Mesenchymal stem cell (in vitro differentiated cells and primary cell): Measurements from ENCODE around the gene CCSER1.
"Not testable (repeated sequence)": the region's sequence is repeated elsewhere in the genome, so short reads cannot be mapped to it uniquely, and the experiment has no call there.

Experiments used
- DNase-seq: peaks from one replicate; pipeline ENCODE4 v3.0.0-alpha.2; 2013
- H2AFZ ChIP-seq: one replicate; pipeline ENCODE4 v1.6.1; 2013; ENCODE audit warnings: low read depth, mild to moderate bottlenecking, control low read depth, inconsistent platforms, low read length, moderate library complexity
- H2AK5ac ChIP-seq: 2 replicates; pipeline ENCODE4 v1.6.1; 2013; ENCODE audit warnings: low read length, moderate library complexity, mild to moderate bottlenecking, inconsistent platforms; ENCODE audit not compliant: severe bottlenecking
- H2BK120ac ChIP-seq: one replicate; pipeline ENCODE4 v1.6.1; 2013; ENCODE audit warnings: low read depth, mild to moderate bottlenecking, inconsistent platforms, low read length, moderate library complexity
- H2BK12ac ChIP-seq, 2 experiments: one replicate each; pipeline ENCODE4 v1.6.1; 2013; ENCODE audit warnings: inconsistent platforms in 2 of 2, low read length in 2 of 2, mild to moderate bottlenecking in 2 of 2, moderate library complexity in 2 of 2, control low read depth in 1 of 2
- H2BK15ac ChIP-seq: one replicate; pipeline ENCODE4 v1.6.1; 2013; ENCODE audit warnings: mild to moderate bottlenecking, low read depth, inconsistent platforms; ENCODE audit not compliant: poor library complexity, severe bottlenecking
- H2BK5ac ChIP-seq: 2 replicates; pipeline ENCODE4 v1.6.1; 2013; ENCODE audit warnings: low read depth, mild to moderate bottlenecking, low read length, control low read depth, inconsistent platforms; ENCODE audit not compliant: poor library complexity, severe bottlenecking
- H3K14ac ChIP-seq, 2 experiments: one replicate each; pipeline ENCODE4 v1.6.1; 2013; ENCODE audit warnings: inconsistent platforms in 2 of 2, low read length in 2 of 2, control low read depth in 1 of 2, mild to moderate bottlenecking in 1 of 2, moderate library complexity in 1 of 2
- H3K18ac ChIP-seq, 2 experiments: one replicate each; pipeline ENCODE4 v1.6.1; 2013; ENCODE audit warnings: inconsistent platforms in 2 of 2, low read length in 2 of 2, control low read depth in 1 of 2, low read depth in 1 of 2, mild to moderate bottlenecking in 1 of 2
- H3K23ac ChIP-seq, 2 experiments: one replicate each; pipeline ENCODE4 v1.6.1; 2013; ENCODE audit warnings: inconsistent platforms in 2 of 2, low read length in 2 of 2, mild to moderate bottlenecking in 2 of 2, moderate library complexity in 2 of 2, control low read depth in 1 of 2
- H3K27ac ChIP-seq: 2 replicates; pipeline ENCODE4 v1.5.1; 2013; ENCODE audit warnings: mild to moderate bottlenecking, moderate library complexity, low read length, control low read depth, inconsistent platforms; ENCODE audit not compliant: poor library complexity, severe bottlenecking
- H3K27me3 ChIP-seq, 2 experiments: 2 replicates each; pipeline versions ENCODE4 v1.6.1 to v1.7.0; 2013; ENCODE audit warnings: low read length in 2 of 2, mild to moderate bottlenecking in 2 of 2, moderate library complexity in 2 of 2, control low read depth in 1 of 2, inconsistent platforms in 1 of 2; ENCODE audit not compliant: control insufficient read depth in 1 of 2, insufficient read depth in 1 of 2
- H3K36me3 ChIP-seq, 2 experiments: 2 replicates each; pipeline versions ENCODE4 v1.6.1 to v1.7.0; 2013; ENCODE audit warnings: low read length in 2 of 2, control low read depth in 1 of 2, inconsistent platforms in 1 of 2, low read depth in 1 of 2, mild to moderate bottlenecking in 1 of 2; ENCODE audit not compliant: insufficient read depth in 2 of 2, control insufficient read depth in 1 of 2
- H3K4ac ChIP-seq, 2 experiments: one replicate each; pipeline ENCODE4 v1.6.1; 2013; ENCODE audit warnings: inconsistent platforms in 2 of 2, low read length in 2 of 2, mild to moderate bottlenecking in 2 of 2, moderate library complexity in 2 of 2, control low read depth in 1 of 2, low read depth in 1 of 2
- H3K4me1 ChIP-seq: 2 replicates; pipeline ENCODE4 v1.6.1; 2013; ENCODE audit warnings: low read depth, low read length, control low read depth; ENCODE audit not compliant: control insufficient read depth, insufficient read depth
- H3K4me2 ChIP-seq: 2 replicates; pipeline ENCODE4 v1.6.1; 2013; ENCODE audit warnings: low read length, mild to moderate bottlenecking, inconsistent platforms; ENCODE audit not compliant: poor library complexity, severe bottlenecking
- H3K4me3 ChIP-seq, 2 experiments: 2 replicates each; pipeline versions ENCODE4 v1.5.1 to v1.7.0; 2013; ENCODE audit warnings: low read length in 2 of 2, mild to moderate bottlenecking in 2 of 2, control low read depth in 1 of 2, low read depth in 1 of 2; ENCODE audit not compliant: insufficient read depth in 1 of 2
- H3K79me1 ChIP-seq: replicated peaks from 2 replicates; pipeline ENCODE4 v1.6.1; 2013; ENCODE audit warnings: mild to moderate bottlenecking, control low read depth, low read length, inconsistent platforms; ENCODE audit not compliant: poor library complexity, severe bottlenecking
- H3K9ac ChIP-seq: 2 replicates; pipeline ENCODE4 v1.7.0; 2013; ENCODE audit warnings: mild to moderate bottlenecking, low read length, moderate library complexity
- H3K9me3 ChIP-seq: 2 replicates; pipeline ENCODE4 v1.7.0; 2013; ENCODE audit warnings: mild to moderate bottlenecking, low read length; ENCODE audit not compliant: control insufficient read depth
- H4K8ac ChIP-seq: one replicate; pipeline ENCODE4 v1.6.1; 2013; ENCODE audit warnings: inconsistent platforms, mild to moderate bottlenecking, low read length, moderate library complexity
- H4K91ac ChIP-seq: one replicate; pipeline ENCODE4 v1.6.1; 2013; ENCODE audit warnings: mild to moderate bottlenecking, low read length, inconsistent platforms
- WGBS: methylation state at CpG from one replicate; pipeline ENCODE4 v1.1.7; 2013; ENCODE audit warnings: mixed read lengths; 5-methylcytosine and 5-hydroxymethylcytosine counted together

CCSER1 gene

GRCh38 chr4:91326167-91326566 is 1199.0 kb downstream of the CCSER1 start:
- DNase-seq, H3K23ac ChIP-seq, H4K91ac ChIP-seq, H3K4me2 ChIP-seq, H3K27me3 ChIP-seq, H3K14ac ChIP-seq, H3K27ac ChIP-seq, H4K8ac ChIP-seq, H3K18ac ChIP-seq, H3K36me3 ChIP-seq, H3K9ac ChIP-seq, H2AK5ac ChIP-seq, H2AFZ ChIP-seq, H2BK12ac ChIP-seq, H3K79me1 ChIP-seq, H3K4me3 ChIP-seq, H2BK120ac ChIP-seq, H3K4me1 ChIP-seq, H2BK15ac ChIP-seq, H3K4ac ChIP-seq, H2BK5ac ChIP-seq: not testable (repeated sequence)
- 86% methylated on average over 2 of the region's 2 CpGs for WGBS
- H3K9me3 ChIP-seq: peaks cover 20% of the 10 kb centered on the region

DNA sequence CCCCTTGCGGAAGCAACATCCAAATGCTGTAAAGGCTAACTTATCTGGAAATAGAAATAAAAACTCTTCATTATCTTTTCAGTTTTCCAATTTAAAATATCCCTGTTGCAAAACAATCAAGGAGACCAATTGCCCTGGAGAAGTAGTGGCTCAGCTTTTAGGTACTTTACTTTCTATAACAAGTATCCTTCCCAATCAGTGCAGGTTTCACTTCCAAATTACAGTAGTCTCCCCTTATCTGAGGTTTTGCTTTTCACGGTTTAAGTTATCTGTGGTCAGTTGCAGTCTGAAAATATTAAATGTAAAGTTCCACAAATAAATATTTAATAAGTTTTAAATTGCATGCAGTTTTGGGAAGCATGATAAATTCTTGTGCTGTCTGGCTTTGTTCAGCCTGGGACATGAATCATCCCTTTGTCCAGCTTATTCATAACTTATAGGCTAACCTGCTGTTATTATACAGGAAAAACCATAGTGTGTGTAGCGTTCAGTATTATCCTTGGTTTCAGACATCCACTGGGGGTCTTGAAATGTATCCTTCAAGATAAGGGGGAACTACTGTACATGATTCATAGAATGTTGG is 1203.5 kb downstream of the CCSER1 start:
- WGBS: 96% methylated on average over 2 of the region's 3 CpGs
- H3K36me3 ChIP-seq: no peaks in the 10 kb centered on the region

DNA sequence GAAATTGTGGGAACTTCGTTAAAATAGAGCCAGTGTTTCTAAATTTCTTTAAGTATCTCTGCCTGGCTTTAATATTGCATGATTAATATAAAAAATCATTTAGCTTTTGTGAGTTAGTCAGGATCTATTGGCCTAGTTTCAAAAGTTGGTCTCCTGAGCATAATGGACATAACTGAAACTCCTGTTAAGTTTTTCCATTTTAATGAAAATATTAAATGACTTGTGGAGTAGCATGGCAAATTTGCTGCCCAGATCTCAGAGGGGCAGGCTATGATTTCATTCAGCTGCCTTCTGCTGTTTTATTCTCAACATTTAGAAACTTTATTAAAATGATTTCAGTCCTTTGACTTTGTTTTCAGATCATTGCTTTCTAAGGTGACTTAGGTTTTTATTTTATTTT is 1213.6 kb downstream of the CCSER1 start:
- Histone ChIP-seq H2BK5ac (no peak overlapping the region), H2AK5ac (no peak overlapping the region), H3K9ac (no peak overlapping the region), H4K91ac (no peak overlapping the region), H2AFZ (no peak overlapping the region), H3K4me3 (no peak overlapping the region), H3K4me1 (no peaks in the 10 kb centered on the region), H3K14ac (no peak overlapping the region), H3K4me2 (no peak overlapping the region), H3K23ac (no peak overlapping the region), H2BK120ac (no peak overlapping the region), H3K27me3 (no peaks in the 10 kb centered on the region), H3K4ac (no peak overlapping the region), H3K9me3 (no peaks in the 10 kb centered on the region), H4K8ac (no peak overlapping the region), H3K27ac (no peak overlapping the region), H2BK12ac (no peak overlapping the region), H3K18ac (no peak overlapping the region), H2BK15ac (no peak overlapping the region), H3K36me3 (no peaks in the 10 kb centered on the region), H3K79me1 (no peaks in the 10 kb centered on the region)
- no peak for DNase-seq
- no CpG with 5 or more reads among the region's 1 CpG for WGBS

More for the DNA sequence above, 1203.5 kb downstream of the CCSER1 start:
- Histone ChIP-seq H3K27me3 (no peaks in the 10 kb centered on the region), H3K18ac (no peak overlapping the region), H3K27ac (no peak overlapping the region), H2AK5ac (no peak overlapping the region), H3K79me1 (no peaks in the 10 kb centered on the region), H3K14ac (no peak overlapping the region), H2AFZ (no peak overlapping the region), H2BK15ac (no peak overlapping the region), H3K23ac (no peak overlapping the region), H3K9me3 (peaks cover 16% of the 10 kb centered on the region), H3K4me1 (no peaks in the 10 kb centered on the region), H3K4me3 (no peak overlapping the region), H3K4ac (no peak overlapping the region), H2BK5ac (no peak overlapping the region), H4K91ac (no peak overlapping the region), H3K9ac (no peak overlapping the region), H4K8ac (no peak overlapping the region), H2BK12ac (no peak overlapping the region), H2BK120ac (no peak overlapping the region), H3K4me2 (no peak overlapping the region)
- no peak for DNase-seq

DNA sequence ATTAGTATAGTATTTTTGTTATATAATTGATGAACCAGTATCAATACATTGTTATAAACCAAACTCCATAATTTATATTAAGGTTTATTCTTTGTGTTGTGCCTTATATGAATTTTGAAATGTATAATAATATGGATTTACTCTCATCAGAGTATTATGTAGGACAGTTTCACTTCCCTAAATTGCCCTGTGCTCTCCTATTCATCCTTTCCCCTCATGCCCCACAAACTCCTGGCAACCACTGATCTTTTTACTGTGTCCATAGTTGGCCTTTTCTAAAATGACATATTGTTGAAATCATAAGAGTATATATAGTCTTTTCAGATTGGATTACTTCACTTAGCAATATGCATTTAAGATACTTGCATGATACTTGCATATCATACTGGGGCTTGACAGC is 1218.4 kb downstream of the CCSER1 start:
- Histone ChIP-seq H4K8ac (no peak overlapping the region), H3K4ac (no peak overlapping the region), H3K4me3 (no peak overlapping the region), H3K27ac (no peak overlapping the region), H2AK5ac (no peak overlapping the region), H4K91ac (no peak overlapping the region), H3K9me3 (no peaks in the 10 kb centered on the region), H3K4me2 (no peak overlapping the region), H2BK12ac (no peak overlapping the region), H3K4me1 (no peaks in the 10 kb centered on the region), H2BK5ac (no peak overlapping the region), H3K18ac (no peak overlapping the region), H2AFZ (no peak overlapping the region), H3K9ac (no peak overlapping the region), H3K36me3 (no peaks in the 10 kb centered on the region), H2BK120ac (no peak overlapping the region), H3K79me1 (no peaks in the 10 kb centered on the region), H3K14ac (no peak overlapping the region), H2BK15ac (no peak overlapping the region), H3K27me3 (no peaks in the 10 kb centered on the region), H3K23ac (no peak overlapping the region)
- DNase-seq: no peak
